ENCODE measurements around the gene HAUS1. TPM values are rescaled to one million over a fixed set of nuclear protein-coding genes. Genes with fewer than 3 reads are reported as not detected.
"Not testable (repeated sequence)": the region's sequence is repeated elsewhere in the genome, so short reads cannot be mapped to it uniquely, and the experiment has no call there.

The HAUS1 gene
- total RNA-seq, 4 donors from 2014 or later = 8.1 to 20.6 (median 13.3) TPM

GRCh38 chr18:46163941-46164499 lies 59.8 kb downstream of the HAUS1 start:
- in situ Hi-C loops (cut with MboI; ENCODE audit: low sequenced_read_pairs in 4 of 4) (loop anchor here in 1 of 4 donors (25.0 kb wide), 1 partner anchor 348 kb away; no protein-coding TSS in a partner anchor), intact Hi-C loops (cut with DNase I; ENCODE audit: low total_unique reads) (no loop called here)
- H3K9me3 ChIP-seq = no peaks in the 10 kb centered on the region
- no peak for TF ChIP-seq CTCF (IDR thresholded peaks at IDR 0.05 in 4 of 5, conservative IDR thresholded peaks at IDR 0.05 in 1 of 5)
- TF ChIP-seq POLR2A (IDR thresholded peaks at IDR 0.05) = no peak
- no peak overlapping the region for H3K4me3 ChIP-seq
- ATAC-seq (no peak), DNase-seq (no peak)
- no peaks in the 10 kb centered on the region for H3K4me1 ChIP-seq
- H3K36me3 ChIP-seq = no peaks in the 10 kb centered on the region
- no peak overlapping the region for H3K27ac ChIP-seq
- no peaks in the 10 kb centered on the region for H3K27me3 ChIP-seq

- H3K27me3 ChIP-seq; H3K27ac ChIP-seq; DNase-seq; ATAC-seq; intact Hi-C loops (cut with DNase I; ENCODE audit: low total_unique reads); H3K9me3 ChIP-seq; H3K4me3 ChIP-seq; H3K4me1 ChIP-seq; H3K36me3 ChIP-seq: not testable (repeated sequence)
- in situ Hi-C loops (cut with MboI; ENCODE audit: low sequenced_read_pairs in 4 of 4) = loop anchor here in 1 of 4 donors (25.0 kb wide), 1 partner anchor 348 kb away; no protein-coding TSS in a partner anchor
These were observed 60.3 kb downstream of the HAUS1 start for GRCh38 chr18:46164502-46164901.

- no peaks in the 10 kb centered on the region for H3K27me3 ChIP-seq
- DNase-seq (no peak), ATAC-seq (no peak)
- H3K36me3 ChIP-seq = no peaks in the 10 kb centered on the region
- in situ Hi-C loops (cut with MboI; ENCODE audit: low sequenced_read_pairs in 4 of 4) = loop anchor here in 1 of 4 donors (25.0 kb wide), 1 partner anchor 347 kb away; no protein-coding TSS in a partner anchor
- no peaks in the 10 kb centered on the region for H3K9me3 ChIP-seq
- TF ChIP-seq CTCF (IDR thresholded peaks at IDR 0.05 in 4 of 5, conservative IDR thresholded peaks at IDR 0.05 in 1 of 5) = no peak
- no peak for TF ChIP-seq POLR2A (IDR thresholded peaks at IDR 0.05)
- H3K4me3 ChIP-seq = no peak overlapping the region
- intact Hi-C loops (cut with DNase I; ENCODE audit: low total_unique reads) = no loop called here
- H3K4me1 ChIP-seq = no peaks in the 10 kb centered on the region
- H3K27ac ChIP-seq = no peak overlapping the region
These were observed 60.7 kb downstream of the HAUS1 start for GRCh38 chr18:46164920-46165319.

GRCh38 chr18:46166261-46166970 lies 62.2 kb downstream of the HAUS1 start:
- no peak for DNase-seq
- no peaks in the 10 kb centered on the region for H3K4me1 ChIP-seq
- ATAC-seq = no peak
- H3K4me3 ChIP-seq = no peak overlapping the region
- no peaks in the 10 kb centered on the region for H3K27me3 ChIP-seq
- H3K36me3 ChIP-seq = no peaks in the 10 kb centered on the region
- TF ChIP-seq CTCF (IDR thresholded peaks at IDR 0.05 in 4 of 5, conservative IDR thresholded peaks at IDR 0.05 in 1 of 5) = no peak
- TF ChIP-seq POLR2A (IDR thresholded peaks at IDR 0.05) = no peak
- no peaks in the 10 kb centered on the region for H3K9me3 ChIP-seq
- no peak overlapping the region for H3K27ac ChIP-seq
- intact Hi-C loops (cut with DNase I; ENCODE audit: low total_unique reads) (no loop called here), in situ Hi-C loops (cut with MboI; ENCODE audit: low sequenced_read_pairs in 4 of 4) (loop anchor here in 1 of 4 donors (25.0 kb wide), 1 partner anchor 346 kb away; no protein-coding TSS in a partner anchor)

- in situ Hi-C loops (cut with MboI; ENCODE audit: low sequenced_read_pairs in 4 of 4) = loop anchor here in 1 of 4 donors (25.0 kb wide), 1 partner anchor 344 kb away; no protein-coding TSS in a partner anchor
- intact Hi-C loops (cut with DNase I; ENCODE audit: low total_unique reads) = no loop called here
- Histone ChIP-seq H3K27ac (no peak overlapping the region), H3K27me3 (no peaks in the 10 kb centered on the region), H3K4me1 (peaks cover under 1 to 4% of the 10 kb centered on the region in 2 donors), H3K9me3 (no peaks in the 10 kb centered on the region), H3K36me3 (no peaks in the 10 kb centered on the region), H3K4me3 (no peak overlapping the region)
- DNase-seq (no peak), ATAC-seq (no peak)
- TF ChIP-seq POLR2A (IDR thresholded peaks at IDR 0.05) = no peak
- TF ChIP-seq CTCF (IDR thresholded peaks at IDR 0.05 in 4 of 5, conservative IDR thresholded peaks at IDR 0.05 in 1 of 5) = no peak
These were observed 63.8 kb downstream of the HAUS1 start for GRCh38 chr18:46167971-46168370.
